ENCODE data around the gene MYO7B.

- TF ChIP-seq, protein P1, sequence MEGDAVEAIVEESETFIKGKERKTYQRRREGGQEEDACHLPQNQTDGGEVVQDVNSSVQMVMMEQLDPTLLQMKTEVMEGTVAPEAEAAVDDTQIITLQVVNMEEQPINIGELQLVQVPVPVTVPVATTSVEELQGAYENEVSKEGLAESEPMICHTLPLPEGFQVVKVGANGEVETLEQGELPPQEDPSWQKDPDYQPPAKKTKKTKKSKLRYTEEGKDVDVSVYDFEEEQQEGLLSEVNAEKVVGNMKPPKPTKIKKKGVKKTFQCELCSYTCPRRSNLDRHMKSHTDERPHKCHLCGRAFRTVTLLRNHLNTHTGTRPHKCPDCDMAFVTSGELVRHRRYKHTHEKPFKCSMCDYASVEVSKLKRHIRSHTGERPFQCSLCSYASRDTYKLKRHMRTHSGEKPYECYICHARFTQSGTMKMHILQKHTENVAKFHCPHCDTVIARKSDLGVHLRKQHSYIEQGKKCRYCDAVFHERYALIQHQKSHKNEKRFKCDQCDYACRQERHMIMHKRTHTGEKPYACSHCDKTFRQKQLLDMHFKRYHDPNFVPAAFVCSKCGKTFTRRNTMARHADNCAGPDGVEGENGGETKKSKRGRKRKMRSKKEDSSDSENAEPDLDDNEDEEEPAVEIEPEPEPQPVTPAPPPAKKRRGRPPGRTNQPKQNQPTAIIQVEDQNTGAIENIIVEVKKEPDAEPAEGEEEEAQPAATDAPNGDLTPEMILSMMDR (IDR thresholded peaks at IDR 0.05; ENCODE audit: borderline replicate concordance, extremely low read depth, low read length, poor library complexity, severe bottlenecking) = no peak
- no peak for TF ChIP-seq EZH2 (IDR thresholded peaks at IDR 0.05; ENCODE audit: borderline replicate concordance, low read depth, low read length, severe bottlenecking)
Measured at GRCh38 chr2:127573298-127573697, 37.8 kb downstream of the MYO7B start.
